GM12873 (cell line): ENCODE data around the gene HOXD8.

Experiments used
- CTCF ChIP-seq: IDR thresholded peaks from 2 replicates; pipeline ENCODE4 v1.5.1; 2012; ENCODE audit warnings: low read depth, mild to moderate bottlenecking, moderate library complexity, low read length, control low read depth; ENCODE audit not compliant: insufficient read depth; ENCODE audit errors: missing control alignments

HOXD8 gene

GRCh38 chr2:176156807-176157498 lies 27.4 kb downstream of the HOXD8 start, which contains the start of gene HOXD3:
HOXD3 (plus strand) TSS chr2:176157307; CDS start chr2:176169115, 11,808 bp downstream.
- TF ChIP-seq CTCF = no peak

- no peak for TF ChIP-seq CTCF
Measured at GRCh38 chr2:176157499-176158185, 28.1 kb downstream of the HOXD8 start.

- TF ChIP-seq CTCF = no peak
Measured at GRCh38 chr2:176158186-176158591, 28.7 kb downstream of the HOXD8 start.

- no peak for TF ChIP-seq CTCF
Measured at GRCh38 chr2:176158855-176159662, 29.6 kb downstream of the HOXD8 start.

- no peak for TF ChIP-seq CTCF
Measured at GRCh38 chr2:176159663-176160250, 30.3 kb downstream of the HOXD8 start.

GRCh38 chr2:176160251-176160985 lies 30.9 kb downstream of the HOXD8 start:
- TF ChIP-seq CTCF = no peak
